Fibroblast of skin of abdomen (primary cell): Measurements from ENCODE around the gene ZNF511. TPM values are rescaled to one million over a fixed set of nuclear protein-coding genes. Genes with fewer than 3 reads are reported as not detected.
"Not testable (repeated sequence)": the region's sequence is repeated elsewhere in the genome, so short reads cannot be mapped to it uniquely, and the experiment has no call there.

Experiments
- DNase-seq: peaks from one replicate; pipeline ENCODE4 v3.0.0-alpha.2; 2013
- polyA plus RNA-seq, 2 experiments: library from polyadenylated mRNA; unstranded; fragments of 120-200 nt; gene quantifications; one replicate each; pipeline ENCODE4 v1.2.1, GENCODE V29; 2013; ENCODE audit not compliant: insufficient read length in 2 of 2

Gene ZNF511
- 44.8 TPM for polyA plus RNA-seq (2013, experiment 1 of 2; ENCODE audit: insufficient read length)
- polyA plus RNA-seq (2013, experiment 2 of 2; ENCODE audit: insufficient read length), result 46.1 TPM

GRCh38 chr10:133308421-133309099, at the start of gene ZNF511, which contains the start of gene TUBGCP2:
TSS of gene ZNF511 (plus strand) at chr10:133308914. CDS start at chr10:133308944, 30 bp downstream.
TSS of gene TUBGCP2 (minus strand) at chr10:133308872. CDS start at chr10:133302941, 5,931 bp downstream.
- peak; percentile 84 for DNase-seq

GRCh38 chr10:133259602-133259989, 49.1 kb upstream of the ZNF511 start:
- DNase-seq, result no peak

- DNase-seq, result peak; percentile 10
Measured at GRCh38 chr10:133260895-133261725, 47.6 kb upstream of the ZNF511 start.

- peak; percentile 75 for DNase-seq
Measured at GRCh38 chr10:133261726-133262325, 46.9 kb upstream of the ZNF511 start.

GRCh38 chr10:133262696-133263095, 46.0 kb upstream of the ZNF511 start:
- no peak for DNase-seq

GRCh38 chr10:133263674-133264073, 45.0 kb upstream of the ZNF511 start:
- no peak for DNase-seq

- no peak for DNase-seq
Measured at GRCh38 chr10:133264461-133264860, 44.3 kb upstream of the ZNF511 start.

- not testable (repeated sequence) for DNase-seq
Measured at GRCh38 chr10:133265052-133265451, 43.7 kb upstream of the ZNF511 start.

- DNase-seq, result no peak
Measured at GRCh38 chr10:133266056-133266795, 42.5 kb upstream of the ZNF511 start.

- no peak for DNase-seq
Measured at GRCh38 chr10:133267293-133267692, 41.4 kb upstream of the ZNF511 start.

GRCh38 chr10:133267829-133268228, 40.9 kb upstream of the ZNF511 start:
- DNase-seq, result no peak

GRCh38 chr10:133268532-133268931, 40.2 kb upstream of the ZNF511 start:
- no peak for DNase-seq

GRCh38 chr10:133269367-133269766, 39.3 kb upstream of the ZNF511 start:
- no peak for DNase-seq

- DNase-seq, result no peak
Measured at GRCh38 chr10:133270204-133270603, 38.5 kb upstream of the ZNF511 start.

- DNase-seq, result no peak
Measured at GRCh38 chr10:133270773-133271297, 37.9 kb upstream of the ZNF511 start.

GRCh38 chr10:133271521-133272300, 37.0 kb upstream of the ZNF511 start:
- no peak for DNase-seq

GRCh38 chr10:133272301-133272963, 36.3 kb upstream of the ZNF511 start:
- DNase-seq, result no peak

GRCh38 chr10:133272964-133273420, 35.7 kb upstream of the ZNF511 start:
- DNase-seq, result no peak

- no peak for DNase-seq
Measured at GRCh38 chr10:133273534-133274143, 35.1 kb upstream of the ZNF511 start.
